Mesodermal cell (in vitro differentiated cells): Measurements from ENCODE around the gene OR10H2.

ENCODE experiments used
- H3K27ac ChIP-seq: 2 replicates; pipeline ENCODE4 v1.7.0; 2013; ENCODE audit warnings: mild to moderate bottlenecking, low read depth, low read length, moderate library complexity; ENCODE audit not compliant: severe bottlenecking
- H3K36me3 ChIP-seq: 2 replicates; pipeline ENCODE4 v1.7.1; 2013; ENCODE audit warnings: mild to moderate bottlenecking, low read length, moderate library complexity; ENCODE audit not compliant: control insufficient read depth, insufficient read depth
- H3K4me1 ChIP-seq: one replicate; pipeline ENCODE4 v1.7.1; 2013; ENCODE audit warnings: mild to moderate bottlenecking, low read length; ENCODE audit not compliant: insufficient read depth, control insufficient read depth, poor library complexity, severe bottlenecking
- H3K4me3 ChIP-seq: 2 replicates; pipeline ENCODE4 v1.7.0; 2013; ENCODE audit warnings: low read length, control low read depth, mild to moderate bottlenecking; ENCODE audit not compliant: insufficient read depth, poor library complexity, severe bottlenecking; ENCODE audit errors: extremely low read depth
- H3K9me3 ChIP-seq: 2 replicates; pipeline ENCODE4 v1.7.1; 2013; ENCODE audit warnings: mild to moderate bottlenecking, low read length, moderate library complexity; ENCODE audit not compliant: control insufficient read depth
- WGBS, 2 experiments: methylation state at CpG; one replicate each; pipeline ENCODE4 v1.1.5; 2013; ENCODE audit warnings: missing lambda C conversion rate in 2 of 2; ENCODE audit not compliant: insufficient coverage in 2 of 2; 5-methylcytosine and 5-hydroxymethylcytosine counted together

The OR10H2 gene

DNA sequence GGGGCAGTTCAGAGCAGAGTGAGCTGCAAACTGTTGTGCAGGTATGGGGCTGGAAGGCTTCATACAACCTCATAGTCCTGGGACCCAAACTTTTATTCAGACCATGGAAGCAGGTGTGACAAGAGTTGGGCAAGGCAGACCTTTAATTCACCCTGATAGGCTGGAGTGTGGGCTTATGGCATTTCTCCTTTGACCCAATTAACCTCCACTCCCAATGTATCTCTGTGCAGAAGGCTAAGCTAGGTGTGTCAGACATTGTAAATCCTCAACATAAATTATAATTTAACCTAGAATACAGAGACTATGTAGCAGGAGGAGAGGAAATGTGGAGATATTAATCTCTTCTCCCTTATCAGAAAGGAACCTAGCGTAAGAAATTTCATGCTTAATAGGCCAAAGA, 12.2 kb upstream of the OR10H2 start:
- Histone ChIP-seq H3K4me3 (no peak overlapping the region), H3K36me3 (no peaks in the 10 kb centered on the region), H3K4me1 (no peaks in the 10 kb centered on the region), H3K9me3 (peaks cover 65% of the 10 kb centered on the region), H3K27ac (no peak overlapping the region)
- no CpG with 5 or more reads among the region's 1 CpG for WGBS, 2 experiments

DNA sequence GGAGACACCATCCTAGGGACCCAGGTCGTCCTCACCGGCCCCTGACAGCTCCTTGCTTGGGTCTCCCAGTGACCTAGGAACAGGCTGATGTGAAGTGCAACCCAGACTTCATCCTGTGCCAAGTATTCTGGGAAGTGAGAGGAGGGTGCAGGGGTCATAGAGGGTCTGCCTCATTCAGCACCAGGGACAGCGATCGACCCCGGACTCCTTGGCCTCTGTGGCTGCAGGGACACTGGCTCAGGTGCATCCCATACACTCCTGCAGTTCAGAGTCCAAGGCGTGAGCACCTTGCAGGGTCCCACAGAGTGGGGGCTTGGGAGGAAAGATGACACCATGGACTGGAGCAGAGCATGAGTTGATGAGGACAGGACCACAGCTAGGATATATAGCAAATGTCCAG, 10.0 kb upstream of the OR10H2 start:
- Histone ChIP-seq H3K9me3 (peaks cover 72% of the 10 kb centered on the region), H3K4me1 (no peaks in the 10 kb centered on the region), H3K27ac (no peak overlapping the region), H3K36me3 (no peaks in the 10 kb centered on the region), H3K4me3 (no peak overlapping the region)
- WGBS, 2 experiments, result 69 to 74% methylated on average over 3 to 6 of the region's 6 CpGs

GRCh38 chr19:15721268-15721667, 6.6 kb upstream of the OR10H2 start:
- H3K4me1 ChIP-seq, result no peaks in the 10 kb centered on the region
- H3K4me3 ChIP-seq, result no peak overlapping the region
- H3K27ac ChIP-seq, result no peak overlapping the region
- no peaks in the 10 kb centered on the region for H3K36me3 ChIP-seq
- WGBS, 2 experiments, result no CpG with 5 or more reads among the region's 1 CpG
- H3K9me3 ChIP-seq, result peaks cover 74% of the 10 kb centered on the region

- Histone ChIP-seq H3K36me3 (no peaks in the 10 kb centered on the region), H3K9me3 (peaks cover 65% of the 10 kb centered on the region), H3K4me1 (no peaks in the 10 kb centered on the region), H3K27ac (no peak overlapping the region), H3K4me3 (no peak overlapping the region)
- WGBS, 2 experiments, result 76 to 81% methylated on average over 21 to 25 of the region's 25 CpGs
Observed at GRCh38 chr19:15722956-15723355, 4.9 kb upstream of the OR10H2 start.

DNA sequence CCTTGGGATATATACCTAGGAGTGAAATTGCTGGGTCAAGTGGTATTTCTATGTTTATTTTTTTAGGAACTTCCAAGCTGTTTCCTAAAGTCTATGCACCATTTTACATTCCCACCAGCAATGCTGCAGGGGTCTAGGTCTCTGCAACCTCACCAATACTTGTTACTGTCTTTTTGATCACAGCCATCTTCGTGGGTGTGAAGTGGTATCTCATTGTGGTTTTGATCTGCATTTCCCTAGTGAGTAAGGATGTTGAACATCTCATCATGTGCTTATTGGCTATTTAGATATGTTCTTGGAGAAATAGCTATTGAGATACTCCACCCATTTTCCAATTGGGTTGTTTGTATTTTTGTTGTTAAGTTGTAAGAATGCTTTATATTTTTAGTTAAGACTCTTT, 2.7 kb downstream of the OR10H2 start:
- WGBS, 2 experiments, result 17% methylated on average over 1 of the region's 1 CpG; no CpG with 5 or more reads in 1 of the 2 experiments
- Histone ChIP-seq H3K36me3 (no peaks in the 10 kb centered on the region), H3K4me1 (no peaks in the 10 kb centered on the region), H3K4me3 (no peak overlapping the region), H3K27ac (no peak overlapping the region), H3K9me3 (peaks cover 58% of the 10 kb centered on the region)

- H3K4me3 ChIP-seq, result no peak overlapping the region
- peaks cover 54% of the 10 kb centered on the region for H3K9me3 ChIP-seq
- no peaks in the 10 kb centered on the region for H3K4me1 ChIP-seq
- no peaks in the 10 kb centered on the region for H3K36me3 ChIP-seq
- H3K27ac ChIP-seq, result no peak overlapping the region
- WGBS, 2 experiments, result 0% methylated on average over 1 of the region's 1 CpG
Observed at GRCh38 chr19:15732388-15732787, 4.6 kb downstream of the OR10H2 start.

DNA sequence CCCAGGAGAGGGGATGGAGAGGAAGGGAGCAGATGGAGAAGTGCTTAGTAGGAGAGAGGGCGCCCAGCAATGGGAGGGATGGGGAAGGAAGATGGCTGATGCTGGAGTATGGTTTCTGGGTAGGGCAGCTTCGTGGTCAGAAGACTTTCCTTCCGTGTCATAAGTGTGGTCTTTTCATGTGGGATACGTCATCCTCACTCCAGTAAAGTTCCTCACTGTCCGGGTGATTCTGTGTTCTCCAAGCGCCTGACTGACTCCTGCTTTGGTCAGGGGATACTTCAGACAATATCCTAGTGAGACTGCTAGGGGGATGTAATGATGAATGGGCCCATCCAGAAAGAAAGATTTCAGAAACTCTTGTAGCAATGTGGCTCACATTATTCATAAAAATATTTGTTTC, 6.1 kb downstream of the OR10H2 start:
- peaks cover 55% of the 10 kb centered on the region for H3K9me3 ChIP-seq
- no peak overlapping the region for H3K4me3 ChIP-seq
- WGBS, 2 experiments, result 64 to 76% methylated on average over 3 to 5 of the region's 6 CpGs
- no peak overlapping the region for H3K27ac ChIP-seq
- H3K36me3 ChIP-seq, result no peaks in the 10 kb centered on the region
- no peaks in the 10 kb centered on the region for H3K4me1 ChIP-seq

DNA sequence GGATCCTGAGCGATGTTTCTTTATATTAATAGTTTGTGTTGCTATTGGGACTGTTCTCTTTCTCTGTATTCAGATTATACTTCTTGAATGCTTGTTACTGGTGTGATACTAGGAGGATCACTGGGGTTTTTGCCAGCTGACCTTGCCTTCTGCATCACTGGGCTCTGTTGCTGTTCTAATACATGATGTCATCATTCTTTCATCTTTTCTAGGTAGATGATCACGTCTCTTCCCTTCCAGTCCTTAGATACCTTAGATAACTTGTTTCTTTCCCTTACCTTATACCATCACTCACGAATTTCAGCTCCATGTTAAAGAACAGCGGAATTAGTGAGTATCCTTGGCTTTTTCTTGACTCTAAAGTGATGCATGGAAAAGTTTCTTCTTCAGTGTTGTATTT, 9.9 kb downstream of the OR10H2 start, which contains the start of gene OR10H3:
Gene OR10H3, plus strand, starts transcription at position 264 of the 400 bp plus-strand sequence. CDS start 3,408 bp downstream, outside the sequence.
- no peak within 1 kb of the TSS for H3K27ac ChIP-seq
- H3K4me3 ChIP-seq, result no peak within 1 kb of the TSS
- WGBS, 2 experiments, result no CpG with 5 or more reads among the region's 4 CpGs
- no peaks in the 10 kb centered on the region for H3K4me1 ChIP-seq
- H3K9me3 ChIP-seq, result peaks cover 54% of the 10 kb centered on the region
- no peaks in the 10 kb centered on the region for H3K36me3 ChIP-seq

GRCh38 chr19:15740785-15741184, 13.0 kb downstream of the OR10H2 start:
- no peaks in the 10 kb centered on the region for H3K36me3 ChIP-seq
- WGBS, 2 experiments, result 17% methylated on average over 1 of the region's 1 CpG; no CpG with 5 or more reads in 1 of the 2 experiments

DNA sequence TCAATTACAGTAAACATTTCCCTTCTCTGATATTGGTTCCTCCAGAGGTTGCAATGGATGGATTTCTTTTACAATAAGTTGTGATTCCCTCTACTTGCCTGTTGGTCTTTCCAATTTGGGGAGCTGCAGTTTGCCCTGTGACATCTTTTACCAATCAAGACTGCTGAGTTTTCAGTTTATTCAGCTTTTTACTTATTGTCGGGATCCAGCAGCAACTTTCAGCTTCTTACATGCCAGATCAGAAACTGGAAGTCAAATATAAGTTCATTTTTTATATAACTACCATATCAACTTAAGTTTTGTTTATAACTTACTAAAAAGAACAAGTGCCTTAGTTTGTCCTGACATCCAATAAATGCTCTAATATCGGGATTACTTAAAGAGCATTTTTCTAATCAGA, 20.4 kb downstream of the OR10H2 start:
- Histone ChIP-seq H3K4me3 (no peak overlapping the region), H3K9me3 (peaks cover 30% of the 10 kb centered on the region), H3K27ac (no peak overlapping the region), H3K4me1 (no peaks in the 10 kb centered on the region), H3K36me3 (no peaks in the 10 kb centered on the region)
- WGBS, 2 experiments, result 83% methylated on average over 1 of the region's 2 CpGs; no CpG with 5 or more reads in 1 of the 2 experiments

More at GRCh38 chr19:15740785-15741184, 13.0 kb downstream of the OR10H2 start:
- H3K27ac ChIP-seq, result no peak overlapping the region
- H3K9me3 ChIP-seq, result peaks cover 41% of the 10 kb centered on the region
- H3K4me3 ChIP-seq, result no peak overlapping the region
- H3K4me1 ChIP-seq, result no peaks in the 10 kb centered on the region

DNA sequence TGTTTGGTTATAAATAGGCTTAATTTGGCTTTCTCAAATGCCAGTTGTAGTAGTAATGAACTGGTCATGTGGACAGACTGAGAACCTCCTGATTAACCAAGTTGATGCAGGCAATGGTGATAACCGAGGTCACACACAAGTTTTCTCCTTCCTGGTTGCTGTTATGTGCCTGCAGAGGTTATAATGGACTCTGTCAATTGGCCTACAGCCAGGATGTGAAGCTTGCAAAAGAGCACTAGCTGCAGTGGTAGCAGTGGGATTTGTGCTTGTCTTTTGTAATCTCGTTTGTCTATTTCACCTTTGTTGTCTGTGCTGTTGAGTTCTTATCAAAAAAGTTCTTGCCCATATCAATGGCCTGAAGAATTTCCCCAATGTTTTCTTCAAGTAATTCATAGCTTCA, 30.6 kb downstream of the OR10H2 start:
- no peaks in the 10 kb centered on the region for H3K36me3 ChIP-seq
- no peak overlapping the region for H3K4me3 ChIP-seq

More for the DNA sequence above, 30.6 kb downstream of the OR10H2 start:
- Histone ChIP-seq H3K9me3 (peaks cover 48% of the 10 kb centered on the region), H3K4me1 (no peaks in the 10 kb centered on the region), H3K27ac (no peak overlapping the region)
- 42 to 50% methylated on average over 1 to 2 of the region's 2 CpGs for WGBS, 2 experiments
